Duodenal mucosa (tissue), 2 donors: ENCODE measurements around the gene LMF1.

ENCODE experiments used
- H3K27ac ChIP-seq: one replicate; pipeline ENCODE4 v1.7.0; 2013; ENCODE audit warnings: low read depth, low read length
- H3K27me3 ChIP-seq, 2 donors: one replicate each; pipeline ENCODE4 v1.7.0; 2013; ENCODE audit warnings: low read length in 2 of 2, control low read depth in 1 of 2; ENCODE audit not compliant: insufficient read depth in 2 of 2, control insufficient read depth in 1 of 2
- H3K36me3 ChIP-seq, 2 donors: one replicate each; pipeline ENCODE4 v1.7.0; 2013; ENCODE audit warnings: low read length in 2 of 2, control low read depth in 1 of 2; ENCODE audit not compliant: insufficient read depth in 2 of 2, control insufficient read depth in 1 of 2
- H3K4me1 ChIP-seq, 2 donors: one replicate each; pipeline ENCODE4 v1.7.0; 2013; ENCODE audit warnings: low read length in 2 of 2, control low read depth in 1 of 2; ENCODE audit not compliant: insufficient read depth in 2 of 2, control insufficient read depth in 1 of 2
- H3K4me3 ChIP-seq, 2 donors: one replicate each; pipeline ENCODE4 v1.7.0; 2013; ENCODE audit warnings: low read length in 2 of 2, low read depth in 1 of 2
- H3K9ac ChIP-seq, 2 donors: one replicate each; pipeline ENCODE4 v1.7.0; 2013; ENCODE audit warnings: low read length in 2 of 2, low read depth in 1 of 2
- H3K9me3 ChIP-seq, 2 donors: one replicate each; pipeline ENCODE4 v1.7.0; 2013; ENCODE audit warnings: low read length in 2 of 2, control low read depth in 1 of 2; ENCODE audit not compliant: control insufficient read depth in 1 of 2

Gene LMF1

DNA sequence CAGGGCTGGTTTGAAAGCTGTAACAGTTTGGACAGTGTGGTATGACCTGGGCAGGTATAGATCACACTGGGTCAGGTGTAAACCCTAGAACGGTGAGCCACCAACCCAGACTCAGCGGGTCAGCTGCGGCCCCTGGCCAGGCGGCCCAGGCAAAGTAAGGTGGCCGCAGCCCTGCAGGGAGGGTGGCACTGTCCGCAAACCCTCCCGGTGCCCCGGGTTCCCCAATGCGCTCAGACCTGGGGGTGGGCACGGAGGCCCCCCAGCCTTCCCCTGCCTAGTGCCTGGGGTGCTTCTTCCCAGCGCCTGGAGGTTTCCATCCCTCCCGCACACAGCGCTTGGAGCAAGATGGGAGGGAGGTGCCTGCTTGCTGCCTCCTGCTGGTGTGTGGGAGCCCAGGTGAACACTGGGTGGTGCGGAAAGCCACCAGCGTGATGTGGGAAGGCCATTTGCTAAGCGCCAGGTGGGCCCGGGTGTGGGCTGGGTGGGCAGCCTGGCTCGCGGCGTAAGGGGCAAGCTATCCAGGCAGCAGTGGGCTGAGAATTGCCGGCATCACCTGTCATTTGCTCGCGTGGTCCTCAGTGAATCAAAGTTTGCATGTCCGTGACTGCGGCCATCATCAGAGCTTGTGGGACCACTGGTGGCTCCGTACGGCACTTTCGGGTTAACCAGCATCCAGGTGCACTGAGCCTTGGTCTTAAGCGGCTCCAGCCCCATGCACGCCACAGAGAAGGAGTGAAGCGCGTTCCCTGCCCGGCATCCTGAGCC lies 122.9 kb downstream of the LMF1 start:
- peaks cover 13 to 18% of the 10 kb centered on the region in 2 donors for H3K9me3 ChIP-seq
- H3K9ac ChIP-seq: no peak overlapping the region
- H3K4me3 ChIP-seq: no peak overlapping the region
- H3K27me3 ChIP-seq: no peaks in the 10 kb centered on the region
- no peaks in the 10 kb centered on the region for H3K36me3 ChIP-seq
- no peaks in the 10 kb centered on the region for H3K4me1 ChIP-seq
- no peak overlapping the region for H3K27ac ChIP-seq

DNA sequence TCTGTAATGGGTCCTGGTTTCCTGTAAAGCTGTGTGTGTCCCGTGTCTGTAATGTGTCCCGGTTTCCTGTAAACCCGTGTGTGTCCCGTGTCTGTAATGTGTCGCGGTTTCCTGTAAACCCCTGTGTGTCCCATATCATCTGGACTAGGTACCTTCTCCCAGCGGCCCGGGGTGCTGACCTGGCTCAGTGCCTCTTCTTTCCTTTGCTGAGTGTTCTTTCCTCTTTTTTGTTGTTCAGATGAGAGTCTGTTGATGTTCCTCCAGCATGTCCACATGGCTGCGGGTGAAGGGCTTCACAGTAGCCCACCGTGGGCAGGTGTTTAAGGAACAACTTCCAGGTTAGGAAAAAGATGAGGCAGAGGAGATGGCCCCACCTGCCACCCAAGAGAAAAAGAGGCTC lies 123.6 kb downstream of the LMF1 start:
- no peaks in the 10 kb centered on the region for H3K36me3 ChIP-seq

GRCh38 chr16:845351-845745 lies 125.4 kb downstream of the LMF1 start:
- Histone ChIP-seq H3K9ac (no peak overlapping the region), H3K9me3 (peaks cover 13 to 16% of the 10 kb centered on the region in 2 donors), H3K36me3 (no peaks in the 10 kb centered on the region), H3K27ac (no peak overlapping the region), H3K4me1 (no peaks in the 10 kb centered on the region), H3K27me3 (no peaks in the 10 kb centered on the region), H3K4me3 (no peak overlapping the region)

More for the DNA sequence above, 123.6 kb downstream of the LMF1 start:
- Histone ChIP-seq H3K4me3 (no peak overlapping the region), H3K9ac (no peak overlapping the region), H3K27me3 (no peaks in the 10 kb centered on the region), H3K4me1 (no peaks in the 10 kb centered on the region), H3K27ac (no peak overlapping the region), H3K9me3 (peaks cover 13 to 18% of the 10 kb centered on the region in 2 donors)

- H3K4me3 ChIP-seq: no peak overlapping the region
- no peaks in the 10 kb centered on the region for H3K4me1 ChIP-seq
- H3K9ac ChIP-seq: no peak overlapping the region
- peaks cover 7 to 11% of the 10 kb centered on the region in 2 donors for H3K9me3 ChIP-seq
- no peaks in the 10 kb centered on the region for H3K27me3 ChIP-seq
- H3K36me3 ChIP-seq: no peaks in the 10 kb centered on the region
- H3K27ac ChIP-seq: no peak overlapping the region
These were observed 126.0 kb downstream of the LMF1 start for GRCh38 chr16:844638-845350.

GRCh38 chr16:843771-844170 lies 127.0 kb downstream of the LMF1 start:
- Histone ChIP-seq H3K9ac (no peak overlapping the region), H3K36me3 (no peaks in the 10 kb centered on the region)

GRCh38 chr16:842711-843560 lies 127.8 kb downstream of the LMF1 start:
- Histone ChIP-seq H3K27me3 (no peaks in the 10 kb centered on the region), H3K9ac (no peak overlapping the region), H3K9me3 (peaks cover 0 to 8% of the 10 kb centered on the region in 2 donors), H3K4me1 (no peaks in the 10 kb centered on the region), H3K36me3 (no peaks in the 10 kb centered on the region), H3K27ac (no peak overlapping the region), H3K4me3 (no peak overlapping the region)

More at GRCh38 chr16:843771-844170, 127.0 kb downstream of the LMF1 start:
- H3K9me3 ChIP-seq: peaks cover 4 to 11% of the 10 kb centered on the region in 2 donors
- no peaks in the 10 kb centered on the region for H3K4me1 ChIP-seq
- H3K4me3 ChIP-seq: no peak overlapping the region
- H3K27ac ChIP-seq: no peak overlapping the region
- H3K27me3 ChIP-seq: no peaks in the 10 kb centered on the region

GRCh38 chr16:842061-842476 lies 128.7 kb downstream of the LMF1 start:
- Histone ChIP-seq H3K27ac (no peak overlapping the region), H3K9me3 (no peaks in the 10 kb centered on the region)

DNA sequence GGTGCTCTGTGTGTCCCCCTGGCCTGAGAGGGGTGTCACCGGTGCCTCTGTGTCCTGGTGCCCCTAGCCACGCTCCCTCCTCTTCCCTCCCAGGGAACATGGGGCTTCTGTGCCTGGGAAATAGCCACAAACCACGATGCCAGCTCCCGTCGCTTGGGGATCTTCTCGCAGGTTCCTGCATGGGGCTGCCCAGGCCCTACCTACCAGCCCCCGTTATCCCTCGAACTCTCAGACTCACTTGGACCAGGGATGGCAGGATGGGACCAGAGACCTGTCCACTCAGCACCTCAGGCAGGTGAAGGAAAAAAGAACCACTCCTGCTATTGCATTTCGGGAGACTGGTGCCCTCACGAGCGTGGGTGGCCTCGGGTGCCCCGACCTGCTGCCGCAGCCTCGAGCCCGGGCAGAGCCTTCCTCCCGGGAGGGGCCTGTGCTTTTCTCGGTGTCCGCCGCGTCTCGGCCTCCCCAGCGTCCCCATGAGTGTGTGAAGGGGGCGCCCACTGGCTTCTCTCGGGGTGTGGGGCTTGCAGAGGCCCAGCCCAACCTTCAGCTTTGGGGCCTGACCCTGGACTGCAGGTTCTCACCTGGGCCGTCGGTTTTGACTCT lies 129.2 kb downstream of the LMF1 start:
- Histone ChIP-seq H3K9ac (no peak overlapping the region), H3K27ac (no peak overlapping the region), H3K4me3 (no peak overlapping the region), H3K36me3 (no peaks in the 10 kb centered on the region), H3K9me3 (no peaks in the 10 kb centered on the region), H3K4me1 (no peaks in the 10 kb centered on the region), H3K27me3 (no peaks in the 10 kb centered on the region)

More at GRCh38 chr16:842061-842476, 128.7 kb downstream of the LMF1 start:
- Histone ChIP-seq H3K36me3 (no peaks in the 10 kb centered on the region), H3K9ac (no peak overlapping the region), H3K27me3 (no peaks in the 10 kb centered on the region), H3K4me1 (no peaks in the 10 kb centered on the region), H3K4me3 (no peak overlapping the region)

DNA sequence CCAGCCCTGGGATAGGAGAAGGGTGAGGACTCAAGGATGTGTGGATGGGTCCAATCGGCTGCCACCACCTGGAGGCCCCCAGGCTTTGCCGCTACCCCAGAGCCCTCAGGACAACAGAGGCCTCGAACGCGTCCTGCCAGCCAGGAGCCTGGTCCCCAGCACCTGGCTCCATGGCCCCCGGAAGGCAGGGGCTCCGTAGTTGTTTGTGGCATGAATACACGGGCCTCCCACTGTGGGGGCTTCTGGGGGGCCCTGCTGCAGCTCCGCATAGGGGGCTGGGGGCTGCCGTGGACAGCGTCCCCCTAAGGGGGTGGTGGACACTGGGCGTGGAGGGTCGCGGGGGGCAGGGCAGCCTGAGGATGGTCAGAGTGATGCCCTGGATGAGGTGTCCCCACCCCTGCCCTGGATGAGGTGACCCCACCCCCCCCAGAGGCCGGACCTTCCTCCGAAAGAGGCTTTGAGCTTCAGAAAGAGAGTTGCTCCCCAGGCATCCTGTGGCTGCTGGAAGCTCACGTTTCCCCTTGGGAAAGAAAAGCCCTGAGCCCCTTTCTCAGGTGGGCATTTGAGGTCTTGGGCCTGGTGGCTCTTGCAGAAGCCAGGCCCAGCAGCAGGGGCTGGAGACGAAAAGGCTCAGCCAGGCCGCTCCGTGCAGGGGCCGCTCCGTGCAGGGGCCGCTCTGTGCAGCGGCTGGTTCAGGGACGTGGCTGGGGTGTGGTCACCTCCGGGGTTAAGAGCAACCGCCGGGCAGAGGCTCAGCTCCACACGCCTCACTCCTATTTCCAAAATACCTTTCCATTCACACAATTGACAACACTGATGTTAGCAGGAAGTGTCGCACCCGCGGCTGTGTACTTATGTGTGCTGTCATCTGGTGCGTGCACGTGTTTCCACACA lies 130.0 kb downstream of the LMF1 start:
- peaks cover 6% of the 10 kb centered on the region in 2 donors for H3K9me3 ChIP-seq
- no peak overlapping the region for H3K4me3 ChIP-seq
- no peaks in the 10 kb centered on the region for H3K36me3 ChIP-seq
- H3K4me1 ChIP-seq: no peaks in the 10 kb centered on the region
- H3K27me3 ChIP-seq: no peaks in the 10 kb centered on the region
- no peak overlapping the region for H3K27ac ChIP-seq
- H3K9ac ChIP-seq: no peak overlapping the region
